Osteoblast (primary cell): ENCODE data around the gene LLCFC1. TPM values are rescaled to one million over a fixed set of nuclear protein-coding genes. Genes with fewer than 3 reads are reported as not detected.

Source experiments
- DNase-seq: peaks from one replicate; pipeline ENCODE4 v3.0.0; 2011; ENCODE audit warnings: low spot score, mixed read lengths; ENCODE audit not compliant: insufficient read length; ENCODE audit errors: missing footprints
- H2AFZ ChIP-seq: 2 replicates; pipeline ENCODE4 v1.6.0; 2011; ENCODE audit warnings: mild to moderate bottlenecking, low read length
- H3K27ac ChIP-seq: 2 replicates; pipeline ENCODE4 v1.5.1; 2011; ENCODE audit warnings: mild to moderate bottlenecking, low read depth, low read length, moderate library complexity
- H3K27me3 ChIP-seq: 2 replicates; pipeline ENCODE4 v1.6.0; 2012; ENCODE audit warnings: mild to moderate bottlenecking, control low read depth, inconsistent platforms, low read length, moderate library complexity; ENCODE audit not compliant: insufficient read depth
- H3K36me3 ChIP-seq: 2 replicates; pipeline ENCODE4 v1.5.1; 2011; ENCODE audit warnings: mild to moderate bottlenecking, low read length, control low read depth, moderate library complexity; ENCODE audit not compliant: insufficient read depth
- H3K4me1 ChIP-seq: 2 replicates; pipeline ENCODE4 v1.5.1; 2011; ENCODE audit warnings: mild to moderate bottlenecking, low read length, control low read depth, moderate library complexity; ENCODE audit not compliant: insufficient read depth
- H3K4me2 ChIP-seq: 2 replicates; pipeline ENCODE4 v1.6.0; 2011; ENCODE audit warnings: mild to moderate bottlenecking, low read length; ENCODE audit not compliant: insufficient read depth
- H3K4me3 ChIP-seq: fragments of 200-600 bp; sonication (generic); 3 replicates; pipeline ENCODE4 v1.5.1; 2012; ENCODE audit warnings: mild to moderate bottlenecking, low read length, inconsistent platforms; ENCODE audit not compliant: insufficient read depth
- H3K79me2 ChIP-seq: 2 replicates; pipeline ENCODE4 v1.6.0; 2012; ENCODE audit warnings: mild to moderate bottlenecking, low read length, control low read depth, inconsistent platforms; ENCODE audit not compliant: insufficient read depth
- H3K9me3 ChIP-seq: 2 replicates; pipeline ENCODE4 v1.5.1; 2011; ENCODE audit warnings: low read depth, low read length, control low read depth
- H4K20me1 ChIP-seq: 2 replicates; pipeline ENCODE4 v1.6.0; 2012; ENCODE audit warnings: mild to moderate bottlenecking, low read length, control low read depth; ENCODE audit not compliant: insufficient read depth
- CTCF ChIP-seq: IDR thresholded peaks from 2 replicates; pipeline ENCODE4 v1.5.1; 2011; ENCODE audit warnings: mild to moderate bottlenecking, low read depth, low read length, moderate library complexity; ENCODE audit errors: extremely low read depth
- total RNA-seq: library from RNA; depleted of rRNA; stranded (reverse); fragments of >200 nt; gene quantifications from 2 replicates; pipeline ENCODE4 v1.2.3, GENCODE V29; 2012

Gene LLCFC1
- total RNA-seq, 1 donor: not detected

GRCh38 chr7:142923391-142923790 is 15.9 kb upstream of the LLCFC1 start:
- no peak for DNase-seq
- Histone ChIP-seq H3K4me3 (no peak overlapping the region), H3K79me2 (no peaks in the 10 kb centered on the region), H3K36me3 (no peaks in the 10 kb centered on the region), H3K4me1 (no peaks in the 10 kb centered on the region), H2AFZ (no peak overlapping the region), H4K20me1 (no peaks in the 10 kb centered on the region), H3K9me3 (no peaks in the 10 kb centered on the region), H3K4me2 (no peak overlapping the region), H3K27ac (no peak overlapping the region), H3K27me3 (no peaks in the 10 kb centered on the region)
- TF ChIP-seq CTCF: no peak

GRCh38 chr7:142925413-142925812 is 13.9 kb upstream of the LLCFC1 start:
- H3K79me2 ChIP-seq: no peaks in the 10 kb centered on the region
- no peak for DNase-seq
- no peak for TF ChIP-seq CTCF

GRCh38 chr7:142927085-142927745 is 12.1 kb upstream of the LLCFC1 start:
- H3K79me2 ChIP-seq: no peaks in the 10 kb centered on the region
- no peaks in the 10 kb centered on the region for H3K27me3 ChIP-seq
- H3K4me3 ChIP-seq: no peak overlapping the region
- no peak overlapping the region for H3K27ac ChIP-seq
- no peaks in the 10 kb centered on the region for H3K9me3 ChIP-seq
- H3K4me2 ChIP-seq: no peak overlapping the region
- H4K20me1 ChIP-seq: no peaks in the 10 kb centered on the region
- H3K36me3 ChIP-seq: no peaks in the 10 kb centered on the region
- no peak for TF ChIP-seq CTCF
- H2AFZ ChIP-seq: no peak overlapping the region
- DNase-seq: no peak
- H3K4me1 ChIP-seq: no peaks in the 10 kb centered on the region

More at GRCh38 chr7:142925413-142925812, 13.9 kb upstream of the LLCFC1 start:
- H4K20me1 ChIP-seq: no peaks in the 10 kb centered on the region
- no peak overlapping the region for H3K4me2 ChIP-seq
- H3K9me3 ChIP-seq: no peaks in the 10 kb centered on the region
- H2AFZ ChIP-seq: no peak overlapping the region
- H3K4me3 ChIP-seq: no peak overlapping the region
- H3K27me3 ChIP-seq: no peaks in the 10 kb centered on the region
- H3K27ac ChIP-seq: no peak overlapping the region
- no peaks in the 10 kb centered on the region for H3K36me3 ChIP-seq
- no peaks in the 10 kb centered on the region for H3K4me1 ChIP-seq

- no peak overlapping the region for H3K4me3 ChIP-seq
- H4K20me1 ChIP-seq: no peaks in the 10 kb centered on the region
- no peak overlapping the region for H3K27ac ChIP-seq
- H3K4me2 ChIP-seq: no peak overlapping the region
- no peaks in the 10 kb centered on the region for H3K4me1 ChIP-seq
- DNase-seq: no peak
- H2AFZ ChIP-seq: no peak overlapping the region
- H3K36me3 ChIP-seq: no peaks in the 10 kb centered on the region
- H3K9me3 ChIP-seq: no peaks in the 10 kb centered on the region
- TF ChIP-seq CTCF: no peak
- H3K27me3 ChIP-seq: no peaks in the 10 kb centered on the region
- no peaks in the 10 kb centered on the region for H3K79me2 ChIP-seq
Measured at GRCh38 chr7:142927949-142928348, 11.3 kb upstream of the LLCFC1 start.
